HG02642 (cell line): ENCODE data around the gene PPL.
"Not testable (repeated sequence)": the region's sequence is repeated elsewhere in the genome, so short reads cannot be mapped to it uniquely, and the experiment has no call there.

ENCODE experiments used
- ATAC-seq: cut with Tn5 transposase; IDR thresholded peaks from one replicate; pipeline ENCODE4 v1.9.1; 2021; ENCODE audit warnings: mild to moderate bottlenecking; ENCODE audit not compliant: unreplicated experiment, poor library complexity

The PPL gene

DNA sequence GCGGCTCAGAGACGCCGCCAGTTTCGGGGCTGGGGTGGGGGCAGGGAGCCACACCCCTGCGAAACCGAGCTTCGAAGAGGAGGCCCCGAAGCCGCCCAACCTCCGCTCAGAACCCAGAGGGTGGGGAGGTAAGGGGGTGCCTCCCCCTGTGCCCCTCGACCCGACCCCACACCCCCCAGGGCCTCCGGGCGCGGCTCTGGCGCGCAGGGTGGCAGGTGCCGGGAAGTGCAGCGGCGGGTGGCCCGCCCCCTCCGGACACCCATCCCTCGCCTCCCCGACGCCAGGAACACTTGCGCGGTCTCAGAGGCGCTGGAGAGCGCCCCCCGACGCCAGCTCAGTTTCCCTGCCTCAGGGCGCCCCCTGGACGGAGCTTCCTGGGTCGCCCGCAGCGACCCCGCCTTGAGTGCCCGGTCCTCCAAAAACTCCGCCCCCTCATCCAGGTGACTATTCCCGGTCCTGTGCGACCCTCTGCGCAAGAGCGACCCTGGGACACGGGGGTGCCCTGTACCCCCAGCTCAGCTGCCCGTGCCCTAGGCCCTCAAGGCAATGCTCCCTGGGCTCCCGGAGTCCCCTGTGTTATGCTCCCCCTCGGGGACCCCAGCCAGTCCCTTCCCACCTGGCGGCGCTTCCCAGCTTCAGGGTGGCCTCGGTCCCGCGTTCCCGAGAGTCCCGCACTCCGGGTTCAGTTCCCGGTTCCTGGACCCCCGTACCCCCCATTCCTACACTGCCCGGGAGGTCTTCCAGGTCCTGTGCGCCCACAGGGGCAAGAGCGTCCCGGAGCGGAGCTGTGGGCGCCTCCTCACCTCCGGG is 562 bp downstream of the PPL start:
- no peak for ATAC-seq

DNA sequence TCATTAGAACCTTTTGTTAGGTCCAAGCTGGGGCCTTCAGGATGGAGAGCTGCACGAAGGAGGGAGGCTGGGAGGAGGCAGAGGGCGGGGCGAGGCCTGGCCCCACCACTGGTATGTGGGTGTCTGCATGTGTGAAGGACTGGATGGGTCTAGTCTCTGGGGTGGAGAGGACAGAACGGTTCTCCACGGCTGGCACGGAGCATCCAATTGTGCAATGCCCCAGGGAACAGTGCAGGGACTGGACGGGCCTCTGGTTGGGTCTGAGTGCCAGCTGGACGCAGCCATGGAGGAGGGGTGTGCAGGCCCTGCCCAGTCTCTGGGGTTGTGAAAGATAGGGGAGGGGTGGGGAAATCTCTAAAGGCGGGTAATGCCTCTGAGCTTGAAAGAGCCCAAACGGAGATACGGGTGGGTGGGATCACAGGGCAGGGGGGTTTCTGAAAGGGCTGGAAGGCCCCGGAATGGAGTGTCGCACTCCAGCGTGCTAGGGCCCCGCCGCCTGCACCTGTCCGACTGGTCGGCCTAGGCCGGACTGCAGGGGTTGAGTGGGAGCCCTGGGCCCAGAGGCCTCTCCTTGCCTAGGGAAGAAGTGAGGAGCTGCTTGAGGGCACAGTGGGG is 1.6 kb downstream of the PPL start:
- ATAC-seq = no peak

DNA sequence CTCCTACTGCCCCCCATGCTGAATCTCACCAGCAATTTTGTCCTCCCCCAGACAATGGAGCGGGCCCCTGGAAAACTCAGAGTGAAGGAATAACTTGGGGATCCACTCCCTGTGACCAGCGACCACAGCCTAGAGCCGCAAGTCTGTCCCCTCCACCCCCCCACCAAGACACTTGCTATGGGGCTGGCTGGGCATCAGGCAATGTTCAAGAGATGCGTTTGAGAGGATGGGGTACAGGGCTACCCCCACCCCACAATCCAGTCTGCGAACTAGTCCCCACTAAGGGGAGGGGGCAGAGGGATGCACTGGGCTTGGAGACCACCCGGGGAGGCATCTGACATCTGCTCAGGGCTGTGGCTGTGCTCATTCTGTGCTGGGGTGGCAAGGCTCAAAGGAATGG is 2.4 kb downstream of the PPL start:
- ATAC-seq = no peak

DNA sequence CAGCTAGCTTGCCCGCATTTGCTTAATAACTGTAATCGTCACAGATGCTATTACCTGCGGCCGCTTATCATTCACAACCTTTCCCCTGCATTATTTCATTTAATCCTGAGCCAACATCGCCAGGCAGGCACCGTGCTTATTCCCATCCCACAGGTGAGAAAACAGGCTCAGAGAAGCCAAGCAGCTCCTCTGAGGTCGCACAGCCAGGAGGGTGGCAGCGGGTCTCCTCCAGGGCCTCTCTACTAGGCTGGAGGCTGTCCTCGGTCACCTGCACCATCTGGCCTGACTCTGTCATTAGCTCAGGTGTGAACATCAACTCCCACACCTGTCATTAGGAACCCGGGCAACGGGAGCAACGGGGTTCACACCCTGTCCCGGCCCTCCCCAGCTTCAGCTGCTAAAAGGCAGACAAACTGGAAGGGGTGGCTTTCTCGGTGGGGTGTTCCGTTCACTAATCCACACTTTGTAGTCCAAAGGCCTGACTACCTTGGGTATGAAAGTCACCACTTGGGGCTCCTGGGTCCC is 3.0 kb downstream of the PPL start:
- no peak for ATAC-seq

DNA sequence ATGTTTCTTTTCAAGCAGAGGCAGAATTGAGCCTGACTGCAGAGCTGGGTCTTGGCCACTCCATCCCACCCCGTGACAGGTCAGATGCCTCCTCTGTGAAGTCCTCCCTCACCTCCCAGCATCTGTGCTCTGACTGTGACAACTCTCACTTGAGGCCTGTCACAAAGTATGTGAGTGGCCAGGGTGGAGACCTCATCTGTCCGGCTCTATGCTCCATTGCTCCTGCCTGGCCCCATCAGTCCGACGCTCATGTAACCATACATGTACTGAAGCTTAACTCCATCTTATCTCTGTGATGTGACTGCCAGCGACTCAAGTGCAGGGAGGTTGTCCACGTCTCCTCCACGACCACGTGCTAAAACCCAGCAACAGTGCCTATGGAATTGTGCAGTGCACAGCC is 3.5 kb downstream of the PPL start:
- no peak for ATAC-seq

DNA sequence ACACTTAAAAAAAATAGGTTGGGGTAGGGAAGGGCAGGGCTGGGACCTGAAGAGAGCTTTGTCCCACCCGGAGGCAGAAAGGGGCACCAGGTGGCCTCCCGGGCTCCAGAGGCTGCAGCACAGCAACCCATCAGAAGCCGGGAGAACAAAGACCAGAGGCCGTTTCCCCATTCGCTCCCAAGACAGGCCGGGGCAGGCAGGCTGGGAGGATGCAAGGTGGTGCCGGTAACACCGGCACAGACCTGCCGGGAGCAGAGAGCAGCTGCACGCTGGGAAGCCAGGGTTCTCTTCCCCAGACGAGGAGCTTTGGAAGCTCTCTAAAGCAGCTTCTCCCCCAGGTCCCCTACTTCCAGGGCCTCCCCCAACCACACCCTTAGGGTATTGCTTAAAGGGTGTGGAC is 5.6 kb downstream of the PPL start:
- ATAC-seq = no peak

DNA sequence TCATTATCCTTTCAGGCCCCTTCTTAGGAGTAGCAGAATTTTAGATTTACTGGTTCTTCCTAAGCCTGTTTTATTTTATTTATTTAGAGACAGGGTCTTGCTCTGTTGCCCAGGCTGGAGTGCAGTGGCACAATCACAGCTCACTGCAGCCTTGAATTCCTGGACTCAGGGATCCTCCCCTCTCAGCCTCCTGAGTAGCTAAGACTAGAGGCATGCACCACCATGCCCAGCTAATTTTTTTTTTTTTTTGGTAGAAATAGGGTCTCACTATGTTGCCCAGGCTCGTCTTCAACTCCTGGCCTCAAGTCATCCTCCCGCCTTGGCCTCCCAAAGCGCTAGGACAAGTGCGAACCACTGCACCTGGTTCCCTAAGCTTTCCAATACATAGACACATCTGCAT is 7.3 kb downstream of the PPL start:
- ATAC-seq = not testable (repeated sequence)

DNA sequence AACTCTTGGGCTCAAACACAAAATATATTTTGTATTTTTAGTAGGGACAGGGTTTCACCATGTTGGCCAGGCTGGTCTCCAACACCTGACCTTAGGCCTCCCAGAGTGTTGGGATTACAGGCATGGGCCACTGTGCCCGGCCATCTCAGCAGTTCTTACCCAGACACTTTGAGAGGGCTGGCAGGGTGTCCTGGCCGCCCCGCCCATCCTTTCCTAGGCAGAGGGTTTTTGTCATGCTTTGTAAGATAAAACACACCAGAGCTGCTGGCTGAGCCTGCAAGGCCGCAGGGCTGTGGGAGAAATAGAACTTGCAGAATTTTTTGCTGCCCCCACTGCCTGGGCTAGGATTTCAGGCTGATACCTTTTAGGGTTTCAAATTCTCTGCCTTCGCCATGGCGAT is 8.7 kb downstream of the PPL start:
- no peak for ATAC-seq

DNA sequence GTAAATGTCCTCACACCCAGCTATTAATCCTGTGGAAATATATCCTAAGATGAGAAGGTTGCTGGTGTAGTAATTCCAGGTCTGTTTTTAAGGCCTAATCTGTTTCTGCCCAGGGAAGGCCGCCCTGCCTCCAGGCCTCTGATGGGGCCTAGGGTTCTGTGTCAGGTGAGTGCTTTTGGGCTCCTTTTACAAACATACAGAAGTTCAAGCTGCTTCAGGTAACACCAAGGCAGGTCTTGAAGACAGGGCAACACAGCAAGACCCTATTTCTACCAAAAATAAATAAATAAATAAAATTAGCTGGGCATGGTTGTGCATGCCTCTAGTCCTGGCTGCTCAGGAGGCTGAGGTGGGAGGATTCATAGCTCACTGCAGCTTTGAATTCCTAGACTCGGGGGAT is 9.3 kb downstream of the PPL start:
- ATAC-seq = no peak

DNA sequence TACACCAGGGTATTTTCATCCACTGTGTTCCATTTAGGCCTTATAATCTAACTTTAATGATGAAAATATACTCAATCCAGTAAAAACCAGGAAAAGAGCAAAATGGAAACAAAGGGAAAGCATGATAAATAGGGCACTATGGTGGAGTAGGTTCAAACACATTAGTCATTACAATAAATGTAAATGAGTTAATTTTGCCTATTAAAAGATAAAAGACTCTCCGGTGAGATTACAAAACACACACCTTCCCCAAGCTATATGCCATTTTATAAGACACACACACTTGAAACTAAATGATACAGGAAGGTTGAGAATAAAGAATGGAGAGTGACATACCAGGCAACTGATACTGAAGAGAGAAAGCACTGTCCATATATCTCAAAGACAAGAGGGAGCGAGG is 10.0 kb downstream of the PPL start:
- ATAC-seq = no peak

DNA sequence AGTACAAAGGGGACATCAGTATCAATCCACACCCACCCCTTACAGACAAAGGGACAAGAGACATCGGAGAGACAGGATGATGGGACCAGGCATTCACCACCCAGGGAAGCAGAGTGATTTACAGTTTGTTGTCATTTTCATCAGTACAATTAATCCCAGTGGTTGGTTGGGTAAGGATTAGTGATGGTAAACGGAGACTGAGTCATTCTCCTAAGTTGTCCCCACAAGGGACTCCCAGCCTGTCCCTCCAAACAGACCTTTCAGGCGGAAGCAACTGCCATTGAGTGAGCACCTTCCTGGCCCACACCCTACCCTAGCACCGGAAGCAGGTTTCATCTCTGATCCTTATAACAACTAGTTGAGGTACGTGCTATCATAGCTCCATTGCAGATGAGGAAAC is 11.2 kb downstream of the PPL start:
- ATAC-seq = no peak

DNA sequence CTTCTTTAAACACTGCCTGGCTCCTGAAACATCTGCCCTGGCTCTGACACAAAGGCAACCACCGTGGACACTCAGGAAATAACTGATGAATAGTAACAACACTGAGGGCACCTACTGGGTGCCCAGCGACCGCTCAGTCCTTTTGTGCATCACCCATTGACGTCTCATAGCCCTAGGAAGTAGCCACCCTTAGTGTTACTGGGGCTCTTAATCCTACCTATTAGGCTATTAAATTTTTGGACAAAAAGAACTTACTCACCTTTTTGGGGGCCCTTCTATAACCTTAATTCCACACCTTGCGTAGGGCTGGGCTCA is 11.7 kb downstream of the PPL start:
- ATAC-seq = no peak

DNA sequence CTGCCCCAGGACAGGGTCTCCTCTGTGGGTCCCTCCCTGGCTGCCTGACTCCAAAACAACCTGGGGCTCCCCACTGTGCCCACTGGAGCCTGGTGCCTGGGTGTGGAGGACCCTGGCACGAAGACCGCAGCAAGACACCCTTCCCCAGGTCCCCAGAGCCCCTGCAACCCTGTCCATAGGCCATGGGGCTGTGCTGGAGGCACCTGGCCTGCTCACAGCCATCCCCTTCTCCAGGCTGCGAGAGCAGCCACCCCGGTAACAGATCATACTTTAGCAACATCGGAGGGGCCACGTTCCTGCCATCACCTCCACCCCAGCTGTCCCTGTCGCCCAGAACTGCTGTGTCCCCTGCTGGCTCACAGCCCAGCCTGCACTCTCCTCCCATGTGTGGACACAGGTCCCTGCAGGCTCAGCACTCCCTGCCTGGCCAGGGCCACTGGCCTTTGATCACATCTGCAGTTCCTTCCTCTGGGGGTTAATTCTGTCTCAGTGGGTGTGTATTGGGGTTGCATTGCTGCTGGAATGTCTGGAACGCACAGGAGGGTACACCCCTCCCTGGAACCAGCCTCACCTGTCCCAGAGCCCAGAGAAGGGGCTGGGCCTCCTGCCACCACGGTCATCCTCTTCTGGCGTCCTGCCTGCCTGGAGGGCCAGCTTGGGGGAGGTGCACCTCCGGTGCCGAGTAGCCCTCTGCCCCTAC is 12.2 kb downstream of the PPL start:
- ATAC-seq = no peak

DNA sequence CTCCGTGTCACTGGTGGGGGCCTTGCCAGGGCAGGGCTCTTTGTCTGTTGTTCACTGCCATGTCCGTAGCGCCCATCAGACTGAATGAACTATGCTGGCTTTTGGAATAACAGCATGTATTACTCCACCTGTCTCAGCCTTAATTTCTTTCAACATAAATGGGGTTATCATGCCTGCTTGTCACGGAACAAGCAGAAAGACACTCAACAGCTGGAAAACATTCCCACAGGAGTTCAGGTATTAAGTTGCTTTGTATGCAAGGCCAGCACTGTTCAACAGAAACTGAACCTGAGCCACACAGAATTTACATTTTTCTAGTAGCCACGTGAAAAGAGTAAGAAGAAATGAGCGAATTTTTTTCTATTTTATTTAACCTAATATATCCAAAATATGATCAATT is 13.1 kb downstream of the PPL start:
- no peak for ATAC-seq

DNA sequence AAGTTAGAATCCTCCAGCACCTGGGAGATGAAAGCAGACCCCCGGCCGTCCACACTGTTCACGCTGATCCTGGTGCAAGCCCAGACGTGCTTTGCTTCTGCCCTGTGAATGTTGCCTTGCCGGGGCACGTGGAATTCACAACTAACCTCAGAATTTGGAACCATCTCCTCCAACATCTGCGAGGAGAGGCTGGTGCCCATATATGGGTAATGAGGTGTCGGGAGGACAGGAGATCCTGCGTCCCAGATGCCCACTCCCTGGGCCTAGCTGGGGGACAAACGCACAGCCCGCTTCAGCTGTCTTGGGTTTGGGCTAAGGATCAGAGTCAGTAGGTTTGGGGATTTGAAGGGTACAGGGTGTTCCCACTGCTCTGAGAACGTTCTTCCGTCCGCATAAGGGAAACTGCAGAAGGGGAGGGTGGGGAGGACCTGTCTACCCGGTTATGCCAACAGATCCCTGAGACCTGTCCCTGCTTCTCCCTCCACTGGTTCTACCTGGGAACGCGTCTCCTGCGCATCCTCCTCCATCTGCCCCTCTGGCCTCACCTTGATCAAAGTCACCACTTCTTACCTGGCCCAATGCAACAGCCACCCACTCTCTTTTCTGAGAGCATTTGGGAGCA is 14.1 kb downstream of the PPL start:
- no peak for ATAC-seq

DNA sequence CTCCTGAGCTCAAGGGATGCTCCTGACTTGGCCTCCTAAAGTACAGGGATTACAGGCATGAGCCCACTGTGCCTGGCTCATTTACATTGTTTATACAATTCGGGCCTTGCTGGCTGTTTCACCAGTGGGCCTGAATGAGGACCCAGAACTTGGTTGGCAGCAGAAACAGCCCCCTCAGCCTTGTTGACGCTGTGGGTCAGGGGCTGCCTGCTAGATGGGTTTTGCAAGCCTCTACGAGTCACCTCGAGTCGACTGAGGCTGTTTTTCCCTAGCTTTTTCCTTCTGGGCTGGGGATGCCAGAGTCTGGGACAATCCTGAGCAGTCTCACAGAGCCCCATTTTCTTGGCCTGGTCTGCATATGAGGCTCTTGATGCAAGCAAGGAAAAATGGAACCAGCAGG is 16.1 kb downstream of the PPL start:
- ATAC-seq = no peak

DNA sequence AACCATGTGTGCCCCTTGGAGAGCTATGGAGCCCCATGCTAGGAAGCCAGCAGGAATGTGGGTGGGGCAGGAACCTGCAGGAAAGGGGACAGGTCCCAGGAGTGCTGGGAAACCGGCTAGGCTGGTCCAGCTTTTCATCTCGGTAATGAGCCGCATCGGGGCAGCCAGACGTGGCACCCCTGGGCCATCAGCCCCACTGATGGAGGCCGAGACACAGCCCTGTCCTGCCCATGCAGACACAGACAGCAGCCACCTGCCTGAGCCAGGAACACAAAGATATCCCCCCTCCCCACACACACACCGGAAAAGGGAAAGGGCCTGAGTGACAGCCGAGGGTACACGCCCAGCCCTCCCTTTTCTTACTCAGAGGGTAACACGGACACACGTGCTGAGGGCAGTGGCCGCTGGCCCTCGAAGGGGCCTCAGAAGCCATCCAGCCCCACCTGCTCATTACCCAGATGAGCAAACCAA is 18.1 kb downstream of the PPL start:
- no peak for ATAC-seq

DNA sequence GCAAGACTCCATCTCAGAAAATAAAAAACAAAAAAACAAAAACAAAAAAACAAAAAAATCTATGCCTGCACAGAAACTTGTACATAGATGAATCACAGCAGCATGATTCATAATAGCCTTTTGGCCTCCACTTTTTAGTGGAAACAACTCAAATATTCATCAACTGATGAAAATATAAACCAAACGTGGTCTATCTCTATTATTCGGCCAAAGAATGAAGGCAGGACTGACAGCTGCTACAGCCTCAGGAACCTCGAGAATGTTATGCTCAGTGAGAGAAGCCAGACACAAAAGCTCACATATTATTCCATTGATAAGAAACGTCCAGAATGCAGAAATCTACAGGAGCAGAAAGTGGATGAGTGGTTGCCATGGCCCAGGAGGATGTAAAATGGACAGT is 19.8 kb downstream of the PPL start:
- no peak for ATAC-seq

DNA sequence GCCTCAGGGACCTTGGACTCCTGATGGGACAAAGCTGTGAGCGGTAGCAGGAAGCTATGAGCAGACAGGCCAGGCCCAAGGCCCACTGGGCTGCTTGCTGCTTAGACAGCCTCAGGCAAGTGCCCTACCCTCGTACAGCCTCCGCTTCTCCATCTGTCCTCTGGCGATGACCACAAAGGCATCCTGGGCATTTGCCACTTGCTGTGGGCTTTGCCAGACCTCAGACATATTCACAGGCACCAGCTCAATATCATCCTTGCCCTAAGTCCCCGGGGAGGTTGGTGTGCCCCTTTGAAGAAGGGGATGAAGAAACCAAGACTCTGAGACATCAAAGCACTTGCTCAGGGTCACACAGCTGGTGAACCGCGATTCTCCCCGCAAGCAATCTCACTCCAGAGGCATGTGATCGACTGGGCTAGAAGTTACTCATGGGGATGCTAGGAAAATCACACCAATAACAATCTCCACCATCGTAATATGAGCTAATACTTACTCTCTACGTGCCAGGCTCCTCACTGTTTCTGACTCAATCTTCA is 21.7 kb downstream of the PPL start:
- ATAC-seq = no peak

DNA sequence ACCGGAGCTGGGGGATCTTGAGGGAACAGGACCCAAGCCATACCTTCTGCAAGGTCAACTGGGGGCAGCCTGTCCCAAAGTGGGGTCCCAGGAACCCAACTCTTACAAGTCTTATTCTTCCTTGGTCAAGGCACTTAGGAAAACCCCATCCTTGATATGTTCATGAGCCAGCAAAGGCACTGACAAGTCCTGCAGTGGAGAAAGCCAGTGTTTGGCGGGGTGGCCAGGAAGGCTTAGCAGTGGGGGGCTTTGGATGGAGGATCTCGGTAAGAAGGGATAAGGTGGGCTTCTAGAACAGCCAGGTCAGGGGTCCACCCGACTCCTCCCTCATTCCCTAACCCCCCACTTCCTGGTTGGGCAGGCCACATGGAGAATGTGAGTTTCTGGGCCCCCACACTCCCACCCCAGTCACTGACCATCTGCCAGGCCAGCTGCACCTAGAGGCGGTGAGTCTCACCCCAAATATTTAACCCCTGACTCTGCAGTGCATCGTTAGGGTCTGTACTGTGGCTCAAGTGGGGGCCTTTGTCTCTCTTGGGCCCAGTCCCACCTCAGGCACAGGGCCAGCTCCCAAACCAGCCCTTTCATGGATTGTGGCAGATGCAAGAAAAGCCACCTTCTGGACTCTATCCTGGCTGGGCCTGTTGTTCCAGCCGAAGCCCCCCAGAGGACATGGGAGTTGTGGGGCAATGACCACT is 22.3 kb downstream of the PPL start:
- ATAC-seq = no peak
